Stomach (tissue), 9 donors: Measurements from ENCODE around the gene TRIO. TPM values are rescaled to one million over a fixed set of nuclear protein-coding genes. Genes with fewer than 3 reads are reported as not detected.

Experiments used
- DNase-seq, 2 donors: peaks; one replicate each; pipeline versions ENCODE4 v3.0.0 to v3.0.0-alpha.2; 2013 to 2019
- H3K27ac ChIP-seq, 5 donors: fragments of 200-600 bp in 4 of 5; sonication (generic) in 4 of 5; one replicate each; pipeline ENCODE4 v1.5.1; 2013 to 2019; ENCODE audit warnings: mild to moderate bottlenecking in 1 of 5, moderate library complexity in 1 of 5
- H3K27me3 ChIP-seq, 3 donors: fragments of 200-600 bp; sonication (generic); one replicate each; pipeline ENCODE4 v1.5.1; 2017 to 2019; ENCODE audit warnings: mixed run types in 1 of 3
- H3K36me3 ChIP-seq, 4 donors: fragments of 200-600 bp; sonication (generic); 1 replicate in 3 of 4; 2 replicates in 1 of 4; pipeline ENCODE4 v1.5.1; 2016 to 2019
- H3K4me1 ChIP-seq, 4 donors: fragments of 200-600 bp; sonication (generic); one replicate each; pipeline ENCODE4 v1.5.1; 2016 to 2019
- H3K4me3 ChIP-seq, 4 donors: fragments of 200-600 bp; sonication (generic) in 3 of 4; one replicate each; pipeline ENCODE4 v1.5.1; 2016 to 2019; ENCODE audit warnings: mild to moderate bottlenecking in 1 of 4
- H3K9me3 ChIP-seq, 4 donors: fragments of 200-600 bp; sonication (generic); one replicate each; pipeline ENCODE4 v1.5.1; 2016 to 2019
- CTCF ChIP-seq, 7 experiments: fragments of 450-650 bp in 4 of 7; fragments of 200-600 bp in 3 of 7; sonication (generic) in 3 of 7; IDR thresholded peaks; one replicate each; pipeline ENCODE4 v1.5.1; 2016 to 2019; ENCODE audit warnings: antibody characterized with exemption in 7 of 7, control low read depth in 2 of 7, mild to moderate bottlenecking in 1 of 7
- EP300 ChIP-seq: sonication (generic); formaldehyde crosslinking; IDR thresholded peaks from one replicate; pipeline ENCODE4 v1.6.1; 2017; ENCODE audit warnings: antibody characterized with exemption
- POLR2A ChIP-seq, 4 donors: fragments of 450-650 bp; IDR thresholded peaks; one replicate each; pipeline ENCODE4 v1.6.1; 2016; ENCODE audit warnings: antibody characterized with exemption in 4 of 4, control low read depth in 2 of 4, mild to moderate bottlenecking in 1 of 4, moderate library complexity in 1 of 4
- POLR2AphosphoS5 ChIP-seq, 3 donors: sonication (generic); formaldehyde crosslinking; IDR thresholded peaks; one replicate each; pipeline ENCODE4 v1.6.1; 2016; ENCODE audit warnings: antibody characterized with exemption in 3 of 3
- WGBS, 5 donors: extraction: QIAGEN DNeasy Blood & Tissue Kit in 3 of 5; methylation state at CpG; one replicate each; pipeline versions ENCODE4 v1.1.5 to v1.1.7; 2013 to 2018; 5-methylcytosine and 5-hydroxymethylcytosine counted together
- intact Hi-C: fragments of 100-400 bp; cut with DNase I; formaldehyde crosslinking; loops from one replicate; pipeline ENCODE4 v1.15.1; 2023; ENCODE audit warnings: low total_unique reads
- polyA plus RNA-seq, 3 donors: library from polyadenylated mRNA; stranded (reverse); fragments of 200-250 nt; gene quantifications; one replicate each; pipeline ENCODE4 v1.2.3, GENCODE V29; 2013
- total RNA-seq, 5 donors: library from RNA; depleted of rRNA; stranded (reverse); fragments of >200 nt; gene quantifications; one replicate each; pipeline versions ENCODE4 v1.1.0 to v1.2.3, GENCODE V29; 2014 to 2016
- donor health status: healthy with polysubstance abuse.
- donor health status: Bipolar disorder and iron deficiency.
- donor health status: healthy.

The TRIO gene
- total and polyA plus RNA-seq, 8 donors: 9.9 to 558 (median 127) TPM

DNA sequence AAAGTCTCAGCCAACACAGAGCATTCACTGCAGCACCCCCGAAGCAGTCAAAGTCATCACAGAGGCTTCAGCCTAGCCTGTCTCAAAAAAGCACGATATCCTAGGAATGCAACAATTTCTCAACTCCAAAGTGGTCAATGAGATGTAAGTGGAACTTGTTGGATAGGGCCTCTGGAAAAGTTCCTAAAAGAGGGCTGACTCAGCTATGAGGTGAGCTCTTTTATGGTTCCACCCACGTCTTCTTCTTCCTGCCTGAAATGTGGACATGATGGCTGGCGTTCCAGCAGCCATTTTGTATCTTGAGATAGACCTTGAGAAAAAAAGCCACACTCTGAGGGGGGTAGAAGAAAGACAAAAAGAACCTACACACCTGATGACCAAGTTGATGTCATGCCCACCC, 32.5 kb upstream of the TRIO start:
- no peak overlapping the region for H3K27ac ChIP-seq
- TF ChIP-seq POLR2AphosphoS5 (IDR thresholded peaks at IDR 0.05): no peak
- TF ChIP-seq EP300: no peak
- TF ChIP-seq CTCF (IDR thresholded peaks at IDR 0.05): no peak
- TF ChIP-seq POLR2A (IDR thresholded peaks at IDR 0.05): no peak
- no peaks in the 10 kb centered on the region for H3K36me3 ChIP-seq
- no peak overlapping the region for H3K4me3 ChIP-seq
- 77 to 93% (median 84%) methylated on average over 4 of the region's 4 CpGs for WGBS, 5 donors
- H3K9me3 ChIP-seq: no peaks in the 10 kb centered on the region
- peaks cover 0 to 24% (median 15%) of the 10 kb centered on the region in 4 donors for H3K4me1 ChIP-seq
- DNase-seq: no peak
- intact Hi-C loops: loop anchor here (10.0 kb wide), 1 partner anchor 164 kb away; no protein-coding TSS in a partner anchor
- H3K27me3 ChIP-seq: no peaks in the 10 kb centered on the region

DNA sequence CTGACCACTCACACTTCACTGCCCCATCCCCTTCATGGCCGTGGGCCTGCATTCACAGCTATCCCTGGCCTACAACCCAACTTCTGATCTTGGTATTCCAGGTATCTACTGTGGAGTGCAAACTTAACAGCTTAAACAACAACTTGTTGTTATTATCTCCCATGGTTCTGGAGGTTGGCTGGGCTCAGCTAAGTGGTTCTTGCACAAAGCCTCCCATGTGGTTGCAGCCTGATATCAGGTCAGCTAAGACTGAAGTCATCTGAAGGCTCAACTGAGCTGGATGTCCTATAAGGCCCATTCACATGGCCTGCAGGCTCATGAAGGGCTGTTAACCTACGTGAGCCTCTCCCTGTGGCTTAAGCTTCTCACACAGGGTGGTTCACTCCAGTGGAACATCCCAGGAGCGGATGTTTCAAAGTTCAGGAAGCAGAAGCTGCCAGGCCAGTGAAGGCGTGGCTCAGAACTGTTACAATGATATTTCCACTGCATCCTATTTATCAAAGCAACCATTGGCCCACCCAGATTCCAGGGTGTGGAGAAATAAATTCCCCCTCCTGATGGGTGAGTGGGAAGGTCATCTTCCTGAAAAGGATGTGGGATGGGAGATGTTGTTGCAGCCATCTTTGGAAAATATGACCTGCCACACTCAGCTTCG, 30.0 kb upstream of the TRIO start:
- DNase-seq: peak in 1 of 2 donors; percentile 46
- peaks cover 0 to 19% (median 12%) of the 10 kb centered on the region in 4 donors for H3K4me1 ChIP-seq
- no peak overlapping the region for H3K27ac ChIP-seq
- no peak overlapping the region for H3K4me3 ChIP-seq
- intact Hi-C loops: loop anchor here (10.0 kb wide), 1 partner anchor 162 kb away; no protein-coding TSS in a partner anchor
- no peaks in the 10 kb centered on the region for H3K9me3 ChIP-seq
- no peaks in the 10 kb centered on the region for H3K27me3 ChIP-seq
- H3K36me3 ChIP-seq: no peaks in the 10 kb centered on the region
- no peak for TF ChIP-seq CTCF (IDR thresholded peaks at IDR 0.05)
- no peak for TF ChIP-seq POLR2AphosphoS5 (IDR thresholded peaks at IDR 0.05)
- no peak for TF ChIP-seq EP300
- no peak for TF ChIP-seq POLR2A (IDR thresholded peaks at IDR 0.05)
- 46 to 69% (median 58%) methylated on average over 5 of the region's 5 CpGs for WGBS, 5 donors

GRCh38 chr5:14114615-14115251, 28.4 kb upstream of the TRIO start:
- intact Hi-C loops: loop anchor here (10.0 kb wide), 1 partner anchor 160 kb away; no protein-coding TSS in a partner anchor
- H3K36me3 ChIP-seq: no peaks in the 10 kb centered on the region
- H3K27me3 ChIP-seq: no peaks in the 10 kb centered on the region
- peaks cover 0 to 8% (median 2%) of the 10 kb centered on the region in 4 donors for H3K4me1 ChIP-seq
- no peaks in the 10 kb centered on the region for H3K9me3 ChIP-seq
- H3K27ac ChIP-seq: no peak overlapping the region
- H3K4me3 ChIP-seq: no peak overlapping the region
- 76 to 88% (median 84%) methylated on average over 4 of the region's 4 CpGs for WGBS, 5 donors
- TF ChIP-seq EP300 (no peak), POLR2A (IDR thresholded peaks at IDR 0.05) (no peak), CTCF (IDR thresholded peaks at IDR 0.05) (no peak), POLR2AphosphoS5 (IDR thresholded peaks at IDR 0.05) (no peak)
- no peak for DNase-seq

DNA sequence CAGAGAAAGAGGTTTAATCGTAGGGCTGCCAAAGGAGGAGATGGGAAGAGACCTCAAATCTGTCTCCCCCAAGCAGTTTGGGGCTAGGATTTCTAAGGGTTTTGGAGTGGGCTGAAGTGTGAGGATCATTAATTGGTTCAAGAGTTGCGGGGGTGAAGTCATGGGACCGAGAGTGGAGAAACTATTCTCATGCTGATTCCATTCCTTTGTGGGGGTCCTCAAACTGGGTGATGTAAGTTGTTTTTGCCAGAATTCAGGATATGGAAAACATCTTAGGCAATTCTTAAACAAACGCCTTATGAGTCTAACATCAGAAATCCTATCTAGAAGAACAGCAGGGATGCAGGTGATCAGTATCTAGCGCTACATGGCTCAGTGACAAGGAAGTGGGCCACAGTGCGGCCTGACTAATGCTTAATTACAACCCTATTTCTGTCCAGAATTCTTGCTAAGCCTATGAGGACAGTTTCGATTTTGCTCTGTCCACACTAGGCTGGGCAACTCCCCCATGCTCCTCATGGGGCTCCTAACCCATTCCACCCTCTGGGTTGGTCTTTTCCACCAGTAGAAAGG, 27.7 kb upstream of the TRIO start:
- H3K9me3 ChIP-seq: no peaks in the 10 kb centered on the region
- intact Hi-C loops: loop anchor here (10.0 kb wide), 1 partner anchor 159 kb away; no protein-coding TSS in a partner anchor
- peaks cover 0 to 8% (median 2%) of the 10 kb centered on the region in 4 donors for H3K4me1 ChIP-seq
- no peak for DNase-seq
- H3K36me3 ChIP-seq: no peaks in the 10 kb centered on the region
- WGBS, 5 donors: 89 to 95% (median 91%) methylated on average over 7 of the region's 7 CpGs
- no peak overlapping the region for H3K27ac ChIP-seq
- TF ChIP-seq CTCF (IDR thresholded peaks at IDR 0.05) (no peak), POLR2A (IDR thresholded peaks at IDR 0.05) (no peak), POLR2AphosphoS5 (IDR thresholded peaks at IDR 0.05) (no peak)
- H3K27me3 ChIP-seq: no peaks in the 10 kb centered on the region
- no peak overlapping the region for H3K4me3 ChIP-seq
